LoVo (cell line): ENCODE measurements around the gene DDX10.
"Not testable (repeated sequence)": the region's sequence is repeated elsewhere in the genome, so short reads cannot be mapped to it uniquely, and the experiment has no call there.

Source experiments
- DNase-seq: peaks from one replicate; pipeline ENCODE4 v3.0.0-alpha.2; 2016; ENCODE audit warnings: low spot score

Gene DDX10

GRCh38 chr11:108715239-108715638 is 50.4 kb downstream of the DDX10 start:
- DNase-seq = no peak

GRCh38 chr11:108718466-108718865 is 53.6 kb downstream of the DDX10 start:
- DNase-seq = no peak

GRCh38 chr11:108724974-108725689 is 60.3 kb downstream of the DDX10 start:
- DNase-seq = no peak

- DNase-seq = no peak
Observed at GRCh38 chr11:108726077-108726800, 61.4 kb downstream of the DDX10 start.

DNA sequence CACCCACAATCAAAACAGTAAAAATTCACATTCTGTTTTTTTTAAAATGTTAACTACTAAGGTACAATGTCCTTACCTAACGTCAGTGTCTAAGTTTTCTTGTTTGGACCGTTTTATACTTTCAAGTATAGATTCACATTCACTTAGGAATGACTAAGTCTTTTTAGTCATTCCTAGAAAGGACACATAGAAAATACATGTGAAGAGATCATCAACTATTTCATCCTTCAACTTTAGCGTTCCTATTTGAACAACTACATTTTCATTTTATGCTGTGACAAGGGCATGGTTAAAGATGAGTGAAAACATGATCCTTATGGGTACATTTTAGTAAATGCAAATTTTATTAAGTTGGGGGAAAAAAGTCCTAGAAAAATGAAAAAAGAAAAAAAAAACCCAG is 62.8 kb downstream of the DDX10 start:
- DNase-seq = no peak

GRCh38 chr11:108729227-108729871 is 64.5 kb downstream of the DDX10 start:
- DNase-seq = no peak

- DNase-seq = no peak
Observed at GRCh38 chr11:108732395-108732794, 67.5 kb downstream of the DDX10 start.

- no peak for DNase-seq
Observed at GRCh38 chr11:108733479-108734116, 68.7 kb downstream of the DDX10 start.

GRCh38 chr11:108734283-108734682 is 69.4 kb downstream of the DDX10 start:
- DNase-seq = no peak

GRCh38 chr11:108734956-108735559 is 70.2 kb downstream of the DDX10 start:
- DNase-seq = peak; percentile 3

DNA sequence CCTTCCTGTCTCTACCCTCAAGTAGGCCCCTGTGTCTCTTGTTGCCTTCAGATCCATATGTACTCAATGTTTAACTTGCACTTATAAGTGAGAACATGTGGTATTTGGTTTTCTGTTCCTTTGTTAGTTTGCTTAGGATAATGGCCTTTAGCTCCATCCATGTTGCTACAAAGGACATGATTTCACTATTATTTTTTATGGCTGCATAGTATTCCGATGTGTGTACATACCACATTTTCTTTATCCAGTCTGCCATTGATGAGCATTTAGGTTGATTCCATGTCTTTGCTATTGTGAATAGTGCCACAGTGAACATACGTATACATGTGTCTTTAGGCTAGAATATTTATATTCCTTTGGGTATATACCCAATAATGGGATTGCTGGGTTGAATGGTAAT is 75.3 kb downstream of the DDX10 start:
- not testable (repeated sequence) for DNase-seq

GRCh38 chr11:108743851-108744250 is 79.0 kb downstream of the DDX10 start:
- no peak for DNase-seq

DNA sequence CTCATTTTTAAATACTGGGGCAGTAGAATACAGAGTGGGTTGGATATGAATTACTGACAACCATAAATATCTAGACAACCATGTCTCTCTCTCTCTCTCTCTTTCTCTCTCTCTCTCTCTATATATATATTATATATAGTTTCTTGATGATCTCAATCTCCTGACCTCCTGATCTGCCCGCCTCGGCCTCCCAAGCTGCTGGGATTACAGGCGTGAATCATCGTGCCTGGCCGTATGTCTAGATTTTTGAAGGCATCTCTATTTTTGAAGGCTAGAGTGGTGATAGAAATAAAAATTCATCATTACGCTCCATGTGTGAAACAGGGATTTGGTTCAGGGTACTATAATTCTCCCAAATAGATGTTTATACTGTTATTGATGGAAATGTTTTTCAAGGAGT is 84.1 kb downstream of the DDX10 start:
- DNase-seq = no peak

- no peak for DNase-seq
Observed at GRCh38 chr11:108751444-108751843, 86.6 kb downstream of the DDX10 start.

DNA sequence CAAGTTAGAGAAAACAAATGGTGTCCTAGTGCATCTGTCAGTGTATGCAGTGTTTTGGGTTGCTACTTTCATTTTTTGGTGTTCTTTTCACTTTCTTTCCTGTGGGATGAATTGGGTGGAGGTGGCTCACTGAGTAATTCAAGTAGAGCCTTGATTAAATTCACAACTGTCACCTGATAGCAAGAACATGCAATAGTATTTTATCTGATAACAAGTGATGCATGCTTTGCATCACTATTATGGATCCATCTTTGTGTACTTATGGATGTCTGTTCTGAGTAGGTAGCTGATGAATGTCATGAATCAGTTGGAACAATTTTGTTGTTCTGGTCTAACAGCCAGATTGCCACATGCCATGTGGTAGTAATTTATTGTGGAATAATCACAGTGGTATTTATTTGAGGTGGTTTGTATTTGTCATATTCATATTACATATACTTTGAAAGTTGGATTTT is 87.5 kb downstream of the DDX10 start:
- no peak for DNase-seq

- DNase-seq = no peak
Observed at GRCh38 chr11:108754901-108755625, 90.2 kb downstream of the DDX10 start.

DNA sequence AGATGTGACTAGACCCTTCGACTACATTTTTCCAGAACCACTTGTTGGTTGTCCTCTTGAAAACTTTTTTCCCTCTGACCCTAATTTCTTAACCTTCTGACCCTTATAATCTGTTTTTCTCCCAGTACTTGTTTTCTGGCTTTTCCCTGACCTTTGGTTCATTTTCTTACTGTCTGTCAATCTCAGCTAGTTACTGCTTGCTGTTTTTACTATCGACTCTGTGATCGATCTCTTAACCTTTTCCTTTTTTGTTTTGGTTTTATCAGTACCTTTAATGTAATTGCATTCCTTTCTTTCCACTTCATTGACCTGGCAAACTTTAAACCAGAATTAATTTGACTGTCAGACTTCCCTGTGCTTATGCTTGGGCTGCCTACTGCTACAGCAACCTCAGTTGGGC is 92.8 kb downstream of the DDX10 start:
- no peak for DNase-seq

DNA sequence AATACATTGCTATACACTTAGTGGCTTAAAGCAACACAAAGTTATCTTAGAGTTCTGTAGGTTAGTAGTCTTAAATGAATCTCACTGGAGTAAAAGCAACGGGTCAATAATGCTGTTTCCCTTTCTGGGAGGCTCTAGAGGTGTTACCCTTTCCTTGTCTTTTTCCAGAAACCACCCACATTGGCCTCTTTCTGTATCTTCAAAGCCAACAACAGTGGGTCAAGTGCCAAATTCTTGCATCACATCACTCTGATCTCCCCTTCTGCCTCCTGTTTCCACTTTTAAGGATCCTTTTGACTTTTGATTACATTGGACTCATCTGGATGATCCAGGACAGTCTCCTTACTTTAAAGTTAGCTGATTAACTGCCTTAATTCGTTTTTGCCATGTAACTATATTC is 93.6 kb downstream of the DDX10 start:
- no peak for DNase-seq

DNA sequence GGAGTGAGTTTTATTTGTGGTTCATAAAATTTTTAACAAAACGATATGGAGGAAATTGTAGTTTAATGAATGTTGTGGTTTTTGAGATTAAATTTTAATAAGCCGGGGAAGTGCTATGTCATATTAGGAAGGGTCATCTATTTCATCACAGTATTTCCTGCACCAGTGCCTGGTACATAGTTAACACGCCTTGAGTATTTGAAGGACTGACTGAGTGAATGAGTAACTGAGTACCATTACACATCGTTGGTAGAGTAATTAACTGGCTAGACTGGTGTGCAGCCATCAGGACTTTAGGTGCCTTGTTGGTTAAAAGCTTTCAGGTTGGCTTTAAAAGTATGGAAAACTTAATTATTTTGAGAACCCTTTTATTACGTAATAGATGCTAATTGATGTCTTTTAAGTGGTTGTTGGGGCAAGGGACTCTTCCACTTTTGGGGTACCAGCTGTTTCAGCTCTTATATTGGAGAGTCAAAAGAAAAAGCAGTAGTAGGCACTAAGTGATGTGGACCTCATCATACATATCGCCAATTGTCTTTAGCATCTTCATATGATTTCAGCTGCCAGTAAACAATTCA is 101.8 kb downstream of the DDX10 start:
- DNase-seq = no peak

GRCh38 chr11:108768370-108768769 is 103.5 kb downstream of the DDX10 start:
- no peak for DNase-seq

GRCh38 chr11:108768964-108769363 is 104.1 kb downstream of the DDX10 start:
- no peak for DNase-seq
